ENCODE results near the gene OPHN1.
"Not testable (repeated sequence)": the region's sequence is repeated elsewhere in the genome, so short reads cannot be mapped to it uniquely, and the experiment has no call there.

Gene OPHN1

GRCh38 chrX:68421636-68422035 is 11.7 kb downstream of the OPHN1 start:
- DNase-seq (ENCODE audit: low read depth, low spot score) = no peak

- DNase-seq (ENCODE audit: low read depth, low spot score) = no peak
These were observed 12.7 kb downstream of the OPHN1 start for GRCh38 chrX:68420559-68420958.

GRCh38 chrX:68419975-68420374 is 13.3 kb downstream of the OPHN1 start:
- DNase-seq (ENCODE audit: low read depth, low spot score) = no peak

- peak; percentile 37 for DNase-seq (ENCODE audit: low read depth, low spot score)
These were observed 15.6 kb downstream of the OPHN1 start for GRCh38 chrX:68417651-68418050.

- DNase-seq (ENCODE audit: low read depth, low spot score) = no peak
These were observed 16.7 kb downstream of the OPHN1 start for GRCh38 chrX:68416592-68416991.

GRCh38 chrX:68415316-68415715 is 18.0 kb downstream of the OPHN1 start:
- DNase-seq (ENCODE audit: low read depth, low spot score) = no peak

- no peak for DNase-seq (ENCODE audit: low read depth, low spot score)
These were observed 20.0 kb downstream of the OPHN1 start for GRCh38 chrX:68413254-68413653.

- peak; percentile 81 for DNase-seq (ENCODE audit: low read depth, low spot score)
These were observed 21.6 kb downstream of the OPHN1 start for GRCh38 chrX:68411729-68412128.

GRCh38 chrX:68409194-68409593 is 24.1 kb downstream of the OPHN1 start:
- DNase-seq (ENCODE audit: low read depth, low spot score) = no peak

- no peak for DNase-seq (ENCODE audit: low read depth, low spot score)
These were observed 29.8 kb downstream of the OPHN1 start for GRCh38 chrX:68403522-68403921.

GRCh38 chrX:68403038-68403437 is 30.3 kb downstream of the OPHN1 start:
- DNase-seq (ENCODE audit: low read depth, low spot score) = no peak

- DNase-seq (ENCODE audit: low read depth, low spot score) = no peak
These were observed 31.2 kb downstream of the OPHN1 start for GRCh38 chrX:68402094-68402493.

GRCh38 chrX:68398291-68398690 is 35.0 kb downstream of the OPHN1 start:
- DNase-seq (ENCODE audit: low read depth, low spot score) = no peak

GRCh38 chrX:68396953-68397352 is 36.3 kb downstream of the OPHN1 start:
- DNase-seq (ENCODE audit: low read depth, low spot score) = peak; percentile 86

- not testable (repeated sequence) for DNase-seq (ENCODE audit: low read depth, low spot score)
These were observed 43.8 kb downstream of the OPHN1 start for GRCh38 chrX:68389419-68389960.

GRCh38 chrX:68387776-68388175 is 45.5 kb downstream of the OPHN1 start:
- no peak for DNase-seq (ENCODE audit: low read depth, low spot score)

GRCh38 chrX:68383540-68383939 is 49.8 kb downstream of the OPHN1 start:
- no peak for DNase-seq (ENCODE audit: low read depth, low spot score)

GRCh38 chrX:68377579-68377978 is 55.7 kb downstream of the OPHN1 start:
- DNase-seq (ENCODE audit: low read depth, low spot score) = not testable (repeated sequence)

GRCh38 chrX:68376373-68376772 is 56.9 kb downstream of the OPHN1 start:
- DNase-seq (ENCODE audit: low read depth, low spot score) = no peak

- DNase-seq (ENCODE audit: low read depth, low spot score) = no peak
These were observed 57.5 kb downstream of the OPHN1 start for GRCh38 chrX:68375803-68376202.

- no peak for DNase-seq (ENCODE audit: low read depth, low spot score)
These were observed 60.6 kb downstream of the OPHN1 start for GRCh38 chrX:68372665-68373064.

- no peak for DNase-seq (ENCODE audit: low read depth, low spot score)
These were observed 63.7 kb downstream of the OPHN1 start for GRCh38 chrX:68369559-68369958.

- no peak for DNase-seq (ENCODE audit: low read depth, low spot score)
These were observed 68.0 kb downstream of the OPHN1 start for GRCh38 chrX:68365341-68365740.

- DNase-seq (ENCODE audit: low read depth, low spot score) = no peak
These were observed 69.3 kb downstream of the OPHN1 start for GRCh38 chrX:68363984-68364383.
